ENCODE results near the gene MPHOSPH6. TPM values are rescaled to one million over a fixed set of nuclear protein-coding genes. Genes with fewer than 3 reads are reported as not detected.

MPHOSPH6 gene
- total RNA-seq, 2 donors from 2014 or later, result 50.3 to 79.9 TPM

GRCh38 chr16:82157534-82157812 is 12.6 kb downstream of the MPHOSPH6 start:
- DNase-seq (ENCODE audit: low spot score) (no peak), ATAC-seq (ENCODE audit: insufficient number of reproducible peaks, low FRiP score, low read depth) (no peak)
- Histone ChIP-seq H3K36me3 (peaks cover 11% of the 10 kb centered on the region), H3K9me3 (no peaks in the 10 kb centered on the region), H3K27me3 (replicated peaks; ENCODE audit: insufficient read depth) (no peaks in the 10 kb centered on the region), H3K4me1 (ENCODE audit: control insufficient read depth in 1 of 2, low read depth in 2 of 2) (no peaks in the 10 kb centered on the region), H3K4me3 (no peak overlapping the region), H3K27ac (no peak overlapping the region)
- TF ChIP-seq CTCF (IDR thresholded peaks at IDR 0.05), result no peak

- ATAC-seq (ENCODE audit: insufficient number of reproducible peaks, low FRiP score, low read depth) (no peak), DNase-seq (ENCODE audit: low spot score) (no peak)
- TF ChIP-seq CTCF (IDR thresholded peaks at IDR 0.05), result no peak
- H3K4me1 ChIP-seq (ENCODE audit: control insufficient read depth in 1 of 2, low read depth in 2 of 2), result no peaks in the 10 kb centered on the region
- H3K36me3 ChIP-seq, result peaks cover 8% of the 10 kb centered on the region
- H3K27me3 ChIP-seq (replicated peaks; ENCODE audit: insufficient read depth), result no peaks in the 10 kb centered on the region
- H3K9me3 ChIP-seq, result no peaks in the 10 kb centered on the region
- no peak overlapping the region for H3K4me3 ChIP-seq
- no peak overlapping the region for H3K27ac ChIP-seq
Measured at GRCh38 chr16:82156761-82157533, 13.1 kb downstream of the MPHOSPH6 start.

GRCh38 chr16:82152641-82153112 is 17.3 kb downstream of the MPHOSPH6 start:
- peaks cover 11% of the 10 kb centered on the region for H3K36me3 ChIP-seq
- H3K4me3 ChIP-seq, result no peak overlapping the region
- H3K4me1 ChIP-seq (ENCODE audit: control insufficient read depth in 1 of 2, low read depth in 2 of 2), result no peaks in the 10 kb centered on the region
- no peaks in the 10 kb centered on the region for H3K27me3 ChIP-seq (replicated peaks; ENCODE audit: insufficient read depth)
- no peak for ATAC-seq (ENCODE audit: insufficient number of reproducible peaks, low FRiP score, low read depth)
- DNase-seq (ENCODE audit: low spot score), result no peak
- no peaks in the 10 kb centered on the region for H3K9me3 ChIP-seq
- TF ChIP-seq CTCF (IDR thresholded peaks at IDR 0.05), result no peak
- no peak overlapping the region for H3K27ac ChIP-seq

- Histone ChIP-seq H3K36me3 (peaks cover 16% of the 10 kb centered on the region), H3K9me3 (no peaks in the 10 kb centered on the region), H3K27ac (no peak overlapping the region), H3K4me3 (no peak overlapping the region), H3K27me3 (replicated peaks; ENCODE audit: insufficient read depth) (no peaks in the 10 kb centered on the region), H3K4me1 (ENCODE audit: control insufficient read depth in 1 of 2, low read depth in 2 of 2) (no peaks in the 10 kb centered on the region)
- no peak for DNase-seq (ENCODE audit: low spot score)
- ATAC-seq (ENCODE audit: insufficient number of reproducible peaks, low FRiP score, low read depth), result no peak
- no peak for TF ChIP-seq CTCF (IDR thresholded peaks at IDR 0.05)
Measured at GRCh38 chr16:82152196-82152595, 17.8 kb downstream of the MPHOSPH6 start.

GRCh38 chr16:82150549-82150948 is 19.5 kb downstream of the MPHOSPH6 start:
- ATAC-seq (ENCODE audit: insufficient number of reproducible peaks, low FRiP score, low read depth) (no peak), DNase-seq (ENCODE audit: low spot score) (no peak)
- Histone ChIP-seq H3K9me3 (no peaks in the 10 kb centered on the region), H3K4me3 (no peak overlapping the region), H3K4me1 (ENCODE audit: control insufficient read depth in 1 of 2, low read depth in 2 of 2) (no peaks in the 10 kb centered on the region), H3K36me3 (peaks cover 22% of the 10 kb centered on the region), H3K27me3 (replicated peaks; ENCODE audit: insufficient read depth) (no peaks in the 10 kb centered on the region), H3K27ac (no peak overlapping the region)
- no peak for TF ChIP-seq CTCF (IDR thresholded peaks at IDR 0.05)
